Uterus (tissue), 4 donors: ENCODE results near the gene KSR2. TPM values are rescaled to one million over a fixed set of nuclear protein-coding genes. Genes with fewer than 3 reads are reported as not detected.

Experiments used
- DNase-seq, 2 donors: peaks; one replicate each; pipeline ENCODE4 v3.0.0-alpha.2; 2019 to 2020
- H3K27ac ChIP-seq, 2 donors: fragments of 200-600 bp; sonication (generic); 1 replicate in 1 of 2; 2 replicates in 1 of 2; pipeline ENCODE4 v1.5.1; 2016 to 2018
- H3K27me3 ChIP-seq, 2 donors: fragments of 200-600 bp; sonication (generic); one replicate each; pipeline ENCODE4 v1.5.1; 2018 to 2019; ENCODE audit warnings: control low read depth in 1 of 2
- H3K36me3 ChIP-seq, 2 donors: fragments of 200-600 bp; sonication (generic); one replicate each; pipeline ENCODE4 v1.5.1; 2019; ENCODE audit warnings: control low read depth in 1 of 2
- H3K4me1 ChIP-seq, 2 donors: fragments of 200-600 bp; sonication (generic); one replicate each; pipeline ENCODE4 v1.5.1; 2018 to 2019; ENCODE audit warnings: control low read depth in 1 of 2
- H3K4me3 ChIP-seq, 2 donors: fragments of 200-600 bp; sonication (generic); 1 replicate in 1 of 2; 2 replicates in 1 of 2; pipeline ENCODE4 v1.5.1; 2018 to 2019; ENCODE audit warnings: mild to moderate bottlenecking in 1 of 2
- H3K9me3 ChIP-seq, 2 donors: fragments of 200-600 bp; sonication (generic); one replicate each; pipeline ENCODE4 v1.5.1; 2019; ENCODE audit warnings: control low read depth in 1 of 2
- POLR2A ChIP-seq, 2 donors: fragments of 450-650 bp; IDR thresholded peaks; one replicate each; pipeline ENCODE4 v1.6.1; 2016; ENCODE audit warnings: antibody characterized with exemption in 2 of 2, mild to moderate bottlenecking in 1 of 2, moderate library complexity in 1 of 2
- intact Hi-C: fragments of 100-400 bp; cut with DNase I; formaldehyde crosslinking; loops from one replicate; pipeline ENCODE4 v1.15.1; 2023; ENCODE audit warnings: low total_unique reads
- total RNA-seq, 4 donors: library from RNA; depleted of rRNA in 3 of 4; stranded (reverse); fragments of >200 nt in 3 of 4; gene quantifications; one replicate each; pipeline versions ENCODE4 v1.1.0 to v1.2.4, GENCODE V29; 2014 to 2023
- TF ChIP-seq, protein P1 (sequence below), 4 experiments: fragments of 200-600 bp in 2 of 4; fragments of 450-650 bp in 2 of 4; sonication (generic) in 2 of 4; IDR thresholded peaks; one replicate each; pipeline ENCODE4 v1.5.1; 2016 to 2019; ENCODE audit warnings: antibody characterized with exemption in 4 of 4, mild to moderate bottlenecking in 2 of 4, moderate library complexity in 1 of 4
- donor health status: DM: yes; HTN: yes; CAD: no.

KSR2 gene
- total RNA-seq, 4 donors from 2014 or later: 0.03 to 0.28 TPM; not detected in 2

GRCh38 chr12:117819160-117819559, 149.6 kb downstream of the KSR2 start:
- Histone ChIP-seq H3K4me1 (no peaks in the 10 kb centered on the region), H3K4me3 (no peak overlapping the region), H3K9me3 (no peaks in the 10 kb centered on the region), H3K36me3 (no peaks in the 10 kb centered on the region), H3K27me3 (no peaks in the 10 kb centered on the region), H3K27ac (no peak overlapping the region)
- intact Hi-C loops: no loop called here
- TF ChIP-seq POLR2A (IDR thresholded peaks at IDR 0.05): no peak
- TF ChIP-seq, protein P1, sequence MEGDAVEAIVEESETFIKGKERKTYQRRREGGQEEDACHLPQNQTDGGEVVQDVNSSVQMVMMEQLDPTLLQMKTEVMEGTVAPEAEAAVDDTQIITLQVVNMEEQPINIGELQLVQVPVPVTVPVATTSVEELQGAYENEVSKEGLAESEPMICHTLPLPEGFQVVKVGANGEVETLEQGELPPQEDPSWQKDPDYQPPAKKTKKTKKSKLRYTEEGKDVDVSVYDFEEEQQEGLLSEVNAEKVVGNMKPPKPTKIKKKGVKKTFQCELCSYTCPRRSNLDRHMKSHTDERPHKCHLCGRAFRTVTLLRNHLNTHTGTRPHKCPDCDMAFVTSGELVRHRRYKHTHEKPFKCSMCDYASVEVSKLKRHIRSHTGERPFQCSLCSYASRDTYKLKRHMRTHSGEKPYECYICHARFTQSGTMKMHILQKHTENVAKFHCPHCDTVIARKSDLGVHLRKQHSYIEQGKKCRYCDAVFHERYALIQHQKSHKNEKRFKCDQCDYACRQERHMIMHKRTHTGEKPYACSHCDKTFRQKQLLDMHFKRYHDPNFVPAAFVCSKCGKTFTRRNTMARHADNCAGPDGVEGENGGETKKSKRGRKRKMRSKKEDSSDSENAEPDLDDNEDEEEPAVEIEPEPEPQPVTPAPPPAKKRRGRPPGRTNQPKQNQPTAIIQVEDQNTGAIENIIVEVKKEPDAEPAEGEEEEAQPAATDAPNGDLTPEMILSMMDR (IDR thresholded peaks at IDR 0.05): no peak
- no peak for DNase-seq

DNA sequence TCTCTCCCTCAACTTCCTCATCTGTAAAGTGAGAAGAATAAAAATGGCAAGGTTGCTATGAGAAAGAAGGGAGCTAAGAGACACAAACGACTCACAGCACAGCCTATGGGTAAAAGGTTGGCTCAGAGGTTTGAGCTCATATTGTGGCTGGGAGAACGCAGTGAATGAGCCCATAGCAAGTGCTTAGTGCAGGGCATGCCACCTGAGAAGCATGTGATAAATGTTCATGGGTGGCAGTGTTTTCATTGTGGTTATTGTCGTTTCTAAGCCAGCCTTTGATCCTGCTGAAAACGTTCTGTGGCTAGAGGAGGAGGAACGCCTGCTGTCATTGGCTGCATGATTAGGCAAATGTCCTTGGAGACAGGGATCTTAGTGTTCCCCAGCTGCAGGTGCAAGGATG, 150.4 kb downstream of the KSR2 start:
- DNase-seq: no peak
- Histone ChIP-seq H3K4me3 (no peak overlapping the region), H3K27me3 (no peaks in the 10 kb centered on the region), H3K4me1 (no peaks in the 10 kb centered on the region), H3K9me3 (no peaks in the 10 kb centered on the region), H3K27ac (no peak overlapping the region), H3K36me3 (no peaks in the 10 kb centered on the region)
- no peak for TF ChIP-seq POLR2A (IDR thresholded peaks at IDR 0.05)
- TF ChIP-seq, protein P1 (IDR thresholded peaks at IDR 0.05): no peak
- intact Hi-C loops: no loop called here

GRCh38 chr12:117809509-117809908, 159.3 kb downstream of the KSR2 start:
- TF ChIP-seq, protein P1 (IDR thresholded peaks at IDR 0.05): no peak
- TF ChIP-seq POLR2A (IDR thresholded peaks at IDR 0.05): no peak
- no peaks in the 10 kb centered on the region for H3K36me3 ChIP-seq
- H3K27ac ChIP-seq: no peak overlapping the region
- H3K4me1 ChIP-seq: no peaks in the 10 kb centered on the region
- H3K4me3 ChIP-seq: no peak overlapping the region
- intact Hi-C loops: no loop called here
- no peaks in the 10 kb centered on the region for H3K27me3 ChIP-seq
- H3K9me3 ChIP-seq: no peaks in the 10 kb centered on the region
- no peak for DNase-seq

DNA sequence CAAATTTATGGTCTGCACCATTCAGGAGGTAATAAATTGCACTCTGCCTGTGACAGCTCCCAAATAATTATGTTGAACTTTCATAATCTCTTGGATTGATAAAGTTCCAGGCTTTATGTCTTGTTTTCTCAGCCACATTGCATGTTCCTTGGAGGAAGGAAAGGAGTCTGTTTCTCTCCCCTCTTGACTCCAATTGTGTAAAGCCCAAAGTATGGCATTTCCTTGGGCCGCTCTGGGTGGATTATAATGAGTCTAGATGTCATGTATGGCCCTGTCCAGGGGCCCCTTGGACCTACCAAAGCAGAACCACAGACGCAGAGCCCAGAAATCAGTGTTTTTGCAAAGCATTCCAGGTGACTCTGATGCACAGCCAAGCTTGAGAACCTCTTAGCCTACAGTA, 160.8 kb downstream of the KSR2 start:
- H3K9me3 ChIP-seq: no peaks in the 10 kb centered on the region
- no peak overlapping the region for H3K27ac ChIP-seq
- no peaks in the 10 kb centered on the region for H3K27me3 ChIP-seq
- intact Hi-C loops: no loop called here
- no peak for TF ChIP-seq POLR2A (IDR thresholded peaks at IDR 0.05)
- TF ChIP-seq, protein P1 (IDR thresholded peaks at IDR 0.05): no peak
- H3K4me3 ChIP-seq: no peak overlapping the region
- H3K4me1 ChIP-seq: no peaks in the 10 kb centered on the region
- no peak for DNase-seq
- H3K36me3 ChIP-seq: no peaks in the 10 kb centered on the region

- Histone ChIP-seq H3K27me3 (no peaks in the 10 kb centered on the region), H3K9me3 (no peaks in the 10 kb centered on the region), H3K4me3 (no peak overlapping the region), H3K36me3 (no peaks in the 10 kb centered on the region), H3K4me1 (no peaks in the 10 kb centered on the region), H3K27ac (no peak overlapping the region)
- no peak for TF ChIP-seq POLR2A (IDR thresholded peaks at IDR 0.05)
- TF ChIP-seq, protein P1 (IDR thresholded peaks at IDR 0.05): no peak
- intact Hi-C loops: no loop called here
- DNase-seq: no peak
Observed at GRCh38 chr12:117807355-117807754, 161.4 kb downstream of the KSR2 start.
